ENCODE results near the gene GON4L.

Gene GON4L

DNA sequence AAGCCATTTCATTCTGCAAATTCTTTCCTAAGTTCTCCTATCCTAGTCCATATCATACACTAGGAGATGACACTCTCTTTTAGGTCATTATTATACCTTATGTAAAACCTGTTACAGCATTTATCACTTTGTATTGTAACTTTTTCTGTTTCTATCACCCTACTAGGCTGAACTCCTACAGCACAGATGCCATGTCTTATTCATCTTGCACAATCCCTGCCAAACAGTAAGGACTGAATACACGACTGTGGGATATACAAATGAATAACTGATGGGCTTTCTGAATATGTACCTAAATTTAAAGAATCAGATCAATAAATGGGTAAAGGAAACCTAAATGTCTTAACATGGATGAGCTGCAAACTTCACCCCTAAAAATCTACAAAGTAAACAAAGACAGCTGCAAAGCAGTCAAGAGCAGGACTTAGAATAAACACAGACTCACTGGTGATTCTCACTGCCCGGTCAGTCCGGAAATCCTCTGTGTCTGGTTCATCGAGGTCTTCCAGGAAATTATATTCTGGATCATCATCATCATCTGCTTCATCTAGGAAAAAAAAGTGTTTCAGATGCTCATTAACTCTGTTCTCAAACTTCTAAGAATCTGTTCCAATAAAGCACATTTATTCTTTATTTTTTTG is 62.3 kb downstream of the GON4L start:
- Histone ChIP-seq H3K36me3 (ENCODE audit: control insufficient read depth, insufficient read depth, low read length) (no peaks in the 10 kb centered on the region), H3K27me3 (ENCODE audit: control insufficient read depth, insufficient read depth, low read length) (no peaks in the 10 kb centered on the region), H3K4me1 (no peaks in the 10 kb centered on the region), H3K4me2 (ENCODE audit: low read length) (no peak overlapping the region), H3K79me2 (no peaks in the 10 kb centered on the region), H3K4me3 (ENCODE audit: low read depth, low read length) (no peak overlapping the region), H2AFZ (no peak overlapping the region), H3K9me3 (ENCODE audit: control insufficient read depth, low read length) (no peaks in the 10 kb centered on the region), H3K9ac (no peak overlapping the region), H3K27ac (no peak overlapping the region)
- TF ChIP-seq, protein P1, sequence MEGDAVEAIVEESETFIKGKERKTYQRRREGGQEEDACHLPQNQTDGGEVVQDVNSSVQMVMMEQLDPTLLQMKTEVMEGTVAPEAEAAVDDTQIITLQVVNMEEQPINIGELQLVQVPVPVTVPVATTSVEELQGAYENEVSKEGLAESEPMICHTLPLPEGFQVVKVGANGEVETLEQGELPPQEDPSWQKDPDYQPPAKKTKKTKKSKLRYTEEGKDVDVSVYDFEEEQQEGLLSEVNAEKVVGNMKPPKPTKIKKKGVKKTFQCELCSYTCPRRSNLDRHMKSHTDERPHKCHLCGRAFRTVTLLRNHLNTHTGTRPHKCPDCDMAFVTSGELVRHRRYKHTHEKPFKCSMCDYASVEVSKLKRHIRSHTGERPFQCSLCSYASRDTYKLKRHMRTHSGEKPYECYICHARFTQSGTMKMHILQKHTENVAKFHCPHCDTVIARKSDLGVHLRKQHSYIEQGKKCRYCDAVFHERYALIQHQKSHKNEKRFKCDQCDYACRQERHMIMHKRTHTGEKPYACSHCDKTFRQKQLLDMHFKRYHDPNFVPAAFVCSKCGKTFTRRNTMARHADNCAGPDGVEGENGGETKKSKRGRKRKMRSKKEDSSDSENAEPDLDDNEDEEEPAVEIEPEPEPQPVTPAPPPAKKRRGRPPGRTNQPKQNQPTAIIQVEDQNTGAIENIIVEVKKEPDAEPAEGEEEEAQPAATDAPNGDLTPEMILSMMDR (IDR thresholded peaks at IDR 0.05): no peak

DNA sequence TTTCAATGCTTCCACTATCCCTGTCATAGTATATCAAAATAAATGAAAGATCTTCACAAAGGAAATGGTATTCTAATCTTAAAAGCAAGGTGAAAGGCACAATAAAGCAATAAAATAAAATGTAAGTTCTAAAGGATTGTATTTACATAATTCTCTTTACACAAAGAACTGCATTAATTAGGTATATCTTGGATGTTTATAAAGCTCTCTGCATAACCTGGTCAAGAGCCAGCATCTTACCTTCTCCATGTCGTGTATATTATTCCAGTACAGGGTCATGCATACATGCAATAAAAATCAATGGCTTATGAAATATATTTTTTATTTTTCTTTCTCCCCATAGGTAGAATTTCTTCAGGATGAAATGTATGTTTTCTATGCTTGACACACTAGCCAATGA is 63.8 kb downstream of the GON4L start:
- no peak overlapping the region for H3K4me2 ChIP-seq (ENCODE audit: low read length)

DNA sequence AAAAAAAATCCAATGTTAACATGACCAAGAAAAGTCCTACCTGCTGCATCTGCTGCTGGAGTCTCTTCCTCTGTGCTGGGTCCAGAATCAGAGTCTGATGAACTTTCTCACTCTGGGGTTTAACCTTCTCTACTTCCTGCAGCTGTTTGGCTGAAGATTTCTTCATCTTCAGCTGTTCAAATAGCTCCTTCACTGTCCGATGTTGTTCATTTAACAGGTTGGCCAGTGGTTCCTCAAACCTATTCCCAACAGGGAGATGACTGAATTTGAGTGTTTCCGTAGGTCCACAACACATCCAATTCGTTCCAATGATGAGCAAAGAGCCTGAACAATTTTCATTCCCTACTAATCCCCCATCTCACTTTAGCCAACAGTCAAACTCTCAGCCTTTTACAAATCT is 79.4 kb downstream of the GON4L start:
- Histone ChIP-seq H3K9ac (no peak overlapping the region), H3K36me3 (ENCODE audit: control insufficient read depth, insufficient read depth, low read length) (no peaks in the 10 kb centered on the region)

More for the DNA sequence above, 63.8 kb downstream of the GON4L start:
- Histone ChIP-seq H3K79me2 (no peaks in the 10 kb centered on the region), H3K4me1 (no peaks in the 10 kb centered on the region), H3K36me3 (ENCODE audit: control insufficient read depth, insufficient read depth, low read length) (no peaks in the 10 kb centered on the region), H3K4me3 (ENCODE audit: low read depth, low read length) (no peak overlapping the region), H2AFZ (no peak overlapping the region), H3K9me3 (ENCODE audit: control insufficient read depth, low read length) (no peaks in the 10 kb centered on the region), H3K9ac (no peak overlapping the region), H3K27me3 (ENCODE audit: control insufficient read depth, insufficient read depth, low read length) (no peaks in the 10 kb centered on the region), H3K27ac (no peak overlapping the region)
- TF ChIP-seq, protein P1 (IDR thresholded peaks at IDR 0.05): no peak

DNA sequence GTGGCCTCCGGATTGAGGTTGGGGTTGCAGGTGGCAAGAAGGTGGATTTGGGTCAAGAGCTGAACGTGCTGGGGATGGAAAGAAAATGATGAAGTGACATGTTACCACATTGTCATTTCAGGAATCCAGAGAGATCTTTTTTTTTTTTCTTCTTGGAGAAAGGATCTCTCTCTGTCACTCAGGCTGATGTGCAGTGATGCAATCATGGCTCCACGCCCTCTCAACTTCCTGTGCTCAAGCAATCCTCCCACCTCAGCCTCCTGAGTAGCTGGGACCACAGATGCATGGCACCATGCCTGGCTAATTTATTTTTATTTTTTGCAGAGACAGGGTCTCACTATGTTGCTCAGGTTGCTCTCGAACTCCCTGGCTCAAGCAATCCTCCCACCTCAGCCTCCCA is 80.6 kb downstream of the GON4L start:
- TF ChIP-seq, protein P1 (IDR thresholded peaks at IDR 0.05): no peak
- no peak overlapping the region for H3K9ac ChIP-seq
- H2AFZ ChIP-seq: no peak overlapping the region
- H3K27ac ChIP-seq: no peak overlapping the region
- no peaks in the 10 kb centered on the region for H3K4me1 ChIP-seq
- H3K36me3 ChIP-seq (ENCODE audit: control insufficient read depth, insufficient read depth, low read length): no peaks in the 10 kb centered on the region
- H3K79me2 ChIP-seq: no peaks in the 10 kb centered on the region
- H3K4me3 ChIP-seq (ENCODE audit: low read depth, low read length): no peak overlapping the region
- no peak overlapping the region for H3K4me2 ChIP-seq (ENCODE audit: low read length)
- H3K9me3 ChIP-seq (ENCODE audit: control insufficient read depth, low read length): no peaks in the 10 kb centered on the region
- H3K27me3 ChIP-seq (ENCODE audit: control insufficient read depth, insufficient read depth, low read length): no peaks in the 10 kb centered on the region

More for the DNA sequence above, 79.4 kb downstream of the GON4L start:
- Histone ChIP-seq H3K4me2 (ENCODE audit: low read length) (no peak overlapping the region), H3K27ac (no peak overlapping the region), H3K9me3 (ENCODE audit: control insufficient read depth, low read length) (no peaks in the 10 kb centered on the region), H3K79me2 (no peaks in the 10 kb centered on the region), H3K4me3 (ENCODE audit: low read depth, low read length) (no peak overlapping the region), H2AFZ (no peak overlapping the region), H3K27me3 (ENCODE audit: control insufficient read depth, insufficient read depth, low read length) (no peaks in the 10 kb centered on the region), H3K4me1 (no peaks in the 10 kb centered on the region)
- TF ChIP-seq, protein P1 (IDR thresholded peaks at IDR 0.05): no peak

DNA sequence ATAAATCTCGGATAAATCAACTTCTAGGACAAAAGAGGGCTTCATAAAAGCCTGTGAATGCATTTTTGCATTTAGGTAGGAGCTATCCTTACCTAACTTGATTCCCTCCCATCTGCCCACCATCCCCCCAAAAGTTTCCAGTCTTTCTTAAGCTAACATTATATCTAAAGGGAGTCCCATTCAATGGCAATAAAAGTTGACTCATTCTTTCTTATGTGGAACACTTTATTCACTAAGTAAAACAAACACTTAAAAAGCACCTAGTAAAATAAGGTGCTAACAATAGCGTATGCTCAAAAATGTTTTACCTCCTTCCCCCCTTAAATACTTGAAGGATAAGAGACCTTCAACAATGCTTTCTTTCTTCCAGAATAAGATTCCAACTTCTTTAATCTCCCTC is 83.8 kb downstream of the GON4L start:
- H3K9me3 ChIP-seq (ENCODE audit: control insufficient read depth, low read length): no peaks in the 10 kb centered on the region
- H3K36me3 ChIP-seq (ENCODE audit: control insufficient read depth, insufficient read depth, low read length): no peaks in the 10 kb centered on the region
- no peak overlapping the region for H3K4me2 ChIP-seq (ENCODE audit: low read length)

More for the DNA sequence above, 83.8 kb downstream of the GON4L start:
- H3K27ac ChIP-seq: no peak overlapping the region
- no peak overlapping the region for H3K9ac ChIP-seq
- no peaks in the 10 kb centered on the region for H3K4me1 ChIP-seq
- no peaks in the 10 kb centered on the region for H3K27me3 ChIP-seq (ENCODE audit: control insufficient read depth, insufficient read depth, low read length)
- H3K4me3 ChIP-seq (ENCODE audit: low read depth, low read length): no peak overlapping the region
- no peaks in the 10 kb centered on the region for H3K79me2 ChIP-seq
- H2AFZ ChIP-seq: no peak overlapping the region
- TF ChIP-seq, protein P1 (IDR thresholded peaks at IDR 0.05): no peak
